Measurements from ENCODE around the gene THSD4.

DNA sequence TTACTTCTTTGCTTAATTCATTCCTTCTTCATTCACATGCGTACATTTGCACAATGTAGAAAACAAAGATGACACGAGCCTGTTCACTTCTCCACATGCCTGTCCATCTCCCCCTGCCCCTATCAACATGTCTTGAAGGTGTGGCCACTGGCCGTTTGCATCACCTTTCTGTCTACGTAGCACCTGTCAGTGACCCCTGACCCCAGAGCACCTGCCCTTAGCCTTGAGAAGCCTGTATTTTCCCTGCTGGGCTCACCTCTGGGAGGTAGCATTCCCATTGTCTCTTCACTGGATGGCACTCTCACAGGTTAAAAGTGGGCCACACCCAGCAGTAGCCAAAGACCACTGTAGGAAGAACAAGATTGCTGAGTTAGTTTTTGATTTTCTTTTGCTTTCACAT, 234.1 kb downstream of the THSD4 start:
- TF ChIP-seq EP300 (IDR thresholded peaks at IDR 0.05) = no peak
- TF ChIP-seq, protein P1, sequence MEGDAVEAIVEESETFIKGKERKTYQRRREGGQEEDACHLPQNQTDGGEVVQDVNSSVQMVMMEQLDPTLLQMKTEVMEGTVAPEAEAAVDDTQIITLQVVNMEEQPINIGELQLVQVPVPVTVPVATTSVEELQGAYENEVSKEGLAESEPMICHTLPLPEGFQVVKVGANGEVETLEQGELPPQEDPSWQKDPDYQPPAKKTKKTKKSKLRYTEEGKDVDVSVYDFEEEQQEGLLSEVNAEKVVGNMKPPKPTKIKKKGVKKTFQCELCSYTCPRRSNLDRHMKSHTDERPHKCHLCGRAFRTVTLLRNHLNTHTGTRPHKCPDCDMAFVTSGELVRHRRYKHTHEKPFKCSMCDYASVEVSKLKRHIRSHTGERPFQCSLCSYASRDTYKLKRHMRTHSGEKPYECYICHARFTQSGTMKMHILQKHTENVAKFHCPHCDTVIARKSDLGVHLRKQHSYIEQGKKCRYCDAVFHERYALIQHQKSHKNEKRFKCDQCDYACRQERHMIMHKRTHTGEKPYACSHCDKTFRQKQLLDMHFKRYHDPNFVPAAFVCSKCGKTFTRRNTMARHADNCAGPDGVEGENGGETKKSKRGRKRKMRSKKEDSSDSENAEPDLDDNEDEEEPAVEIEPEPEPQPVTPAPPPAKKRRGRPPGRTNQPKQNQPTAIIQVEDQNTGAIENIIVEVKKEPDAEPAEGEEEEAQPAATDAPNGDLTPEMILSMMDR (IDR thresholded peaks at IDR 0.05) = no peak
- TF ChIP-seq POLR2A (IDR thresholded peaks at IDR 0.05; ENCODE audit: low read length) = no peak

Measured in A549 (cell line).